GM18505 (cell line): ENCODE data around the gene AGXT.

Source experiments
- ATAC-seq: cut with Tn5 transposase; IDR thresholded peaks from one replicate; pipeline ENCODE4 v1.9.1; 2021; ENCODE audit not compliant: unreplicated experiment
- POLR2A ChIP-seq: IDR thresholded peaks from 4 replicates; pipeline ENCODE4 v1.6.1; 2011; ENCODE audit warnings: borderline replicate concordance; ENCODE audit not compliant: insufficient read depth, insufficient read length; ENCODE audit errors: extremely low read depth

AGXT gene

GRCh38 chr2:240865391-240865790 lies 3.2 kb upstream of the AGXT start:
- TF ChIP-seq POLR2A, result no peak
- ATAC-seq, result no peak

DNA sequence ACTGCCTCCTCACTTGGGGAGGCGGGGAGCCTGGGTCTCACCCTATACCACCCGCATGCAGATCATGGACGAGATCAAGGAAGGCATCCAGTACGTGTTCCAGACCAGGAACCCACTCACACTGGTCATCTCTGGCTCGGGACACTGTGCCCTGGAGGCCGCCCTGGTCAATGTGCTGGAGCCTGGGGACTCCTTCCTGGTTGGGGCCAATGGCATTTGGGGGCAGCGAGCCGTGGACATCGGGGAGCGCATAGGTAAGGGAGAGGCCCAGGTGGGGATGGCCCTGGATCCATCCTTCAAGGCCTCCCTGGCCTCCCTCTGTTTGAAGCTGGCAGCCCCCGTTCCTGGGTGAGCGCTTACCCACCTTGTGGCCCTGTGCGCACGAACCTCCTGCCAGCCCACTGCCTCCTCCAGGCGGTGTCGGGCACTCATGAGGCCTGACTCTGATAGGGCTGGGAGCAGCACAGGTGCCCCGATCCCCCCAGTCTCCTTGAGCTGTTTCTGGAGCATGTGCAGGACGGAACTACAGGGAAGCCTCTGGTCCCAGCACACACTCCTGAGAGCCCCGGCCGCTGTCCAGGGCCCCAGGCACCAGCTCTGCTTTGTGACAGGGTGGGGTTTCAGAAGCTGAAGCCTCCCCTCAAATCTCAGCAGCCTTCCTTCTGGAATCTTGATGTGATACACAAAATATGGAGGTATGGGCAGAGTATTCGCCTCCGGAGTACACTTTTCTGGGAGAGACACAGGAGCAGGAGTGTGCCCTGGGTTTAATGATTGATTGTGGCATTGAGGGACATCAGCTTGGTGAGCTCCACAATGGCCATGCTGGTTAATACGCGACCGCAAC lies 708 bp downstream of the AGXT start:
- ATAC-seq, result no peak
- no peak for TF ChIP-seq POLR2A

DNA sequence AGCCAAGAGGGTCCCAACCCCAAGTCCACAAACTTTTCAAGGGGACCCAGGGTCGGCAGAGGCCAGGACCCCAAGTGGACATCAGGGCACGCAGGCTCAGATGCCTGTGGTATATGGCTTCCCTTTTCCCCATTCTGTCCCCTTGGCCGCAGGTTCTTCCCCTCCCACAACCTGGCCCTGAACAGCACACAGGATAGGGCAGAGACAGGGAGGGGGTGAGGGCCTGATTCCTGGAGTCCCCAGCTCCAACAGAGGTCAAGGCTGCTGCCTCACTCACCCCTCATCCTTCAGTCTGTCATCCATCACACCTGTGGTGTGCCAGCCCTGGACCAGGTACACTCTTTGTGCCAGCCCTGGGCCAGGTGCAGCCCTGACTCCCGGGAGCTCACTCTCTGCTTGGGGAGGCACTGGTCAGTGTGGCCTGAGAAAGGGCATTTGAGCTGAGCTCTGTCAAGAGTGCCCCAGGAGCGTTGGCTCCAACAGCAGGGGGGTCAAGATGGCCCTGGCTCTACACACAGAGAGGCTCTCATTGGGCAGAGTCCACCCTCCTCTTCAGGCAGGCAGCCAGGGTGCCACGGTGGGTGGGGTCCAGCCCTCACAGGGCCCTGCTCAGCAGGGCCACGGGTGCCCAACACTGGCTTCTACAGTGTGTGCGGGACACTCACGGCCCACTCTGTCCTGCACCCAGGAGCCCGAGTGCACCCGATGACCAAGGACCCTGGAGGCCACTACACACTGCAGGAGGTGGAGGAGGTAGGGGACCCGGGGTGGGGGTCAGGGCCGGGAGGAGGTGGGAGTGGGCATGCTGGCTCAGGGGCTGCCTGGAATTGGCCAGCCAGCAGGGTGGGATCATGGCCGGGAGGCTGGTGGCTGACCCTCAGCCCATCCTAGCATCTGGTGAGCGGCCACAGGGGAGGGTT lies 1.6 kb downstream of the AGXT start:
- no peak for ATAC-seq
- no peak for TF ChIP-seq POLR2A

GRCh38 chr2:240871071-240871958 lies 2.7 kb downstream of the AGXT start:
- ATAC-seq, result no peak
- TF ChIP-seq POLR2A, result no peak

DNA sequence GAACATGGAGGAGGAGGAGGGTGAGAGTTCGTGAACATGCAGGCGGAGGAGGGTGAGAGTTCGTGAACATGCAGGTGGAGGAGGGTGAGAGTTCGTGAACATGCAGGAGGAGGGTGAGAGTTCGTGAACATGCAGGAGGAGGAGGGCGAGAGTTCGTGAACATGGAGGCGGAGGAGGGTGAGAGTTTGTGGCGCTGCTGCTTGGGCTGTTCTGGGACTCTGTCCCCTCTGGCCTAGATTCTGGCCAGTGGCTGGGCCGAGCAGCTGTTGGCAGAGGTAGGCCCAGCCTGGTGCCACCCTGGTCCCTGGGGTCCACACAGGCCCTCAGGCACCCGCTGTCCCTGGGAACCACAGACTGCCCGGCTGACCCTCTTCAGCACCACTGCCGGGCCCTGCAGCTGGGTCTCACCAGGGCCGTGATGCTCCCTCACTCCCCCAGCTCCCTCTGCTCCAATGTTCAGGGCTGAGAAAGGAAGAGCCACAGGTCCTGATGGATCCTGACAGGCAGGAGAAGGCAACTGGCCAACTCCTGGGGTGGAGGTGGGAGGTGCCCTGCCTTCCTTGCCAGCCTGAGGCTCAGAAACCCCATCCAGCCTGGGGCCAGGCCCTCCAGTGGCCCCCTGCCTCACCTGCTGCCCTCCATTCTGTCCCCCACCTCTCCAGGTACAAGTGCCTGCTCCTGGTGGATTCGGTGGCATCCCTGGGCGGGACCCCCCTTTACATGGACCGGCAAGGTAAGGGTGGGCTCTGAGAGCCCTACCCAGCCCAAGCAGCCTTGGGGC lies 3.9 kb downstream of the AGXT start:
- TF ChIP-seq POLR2A, result no peak

DNA sequence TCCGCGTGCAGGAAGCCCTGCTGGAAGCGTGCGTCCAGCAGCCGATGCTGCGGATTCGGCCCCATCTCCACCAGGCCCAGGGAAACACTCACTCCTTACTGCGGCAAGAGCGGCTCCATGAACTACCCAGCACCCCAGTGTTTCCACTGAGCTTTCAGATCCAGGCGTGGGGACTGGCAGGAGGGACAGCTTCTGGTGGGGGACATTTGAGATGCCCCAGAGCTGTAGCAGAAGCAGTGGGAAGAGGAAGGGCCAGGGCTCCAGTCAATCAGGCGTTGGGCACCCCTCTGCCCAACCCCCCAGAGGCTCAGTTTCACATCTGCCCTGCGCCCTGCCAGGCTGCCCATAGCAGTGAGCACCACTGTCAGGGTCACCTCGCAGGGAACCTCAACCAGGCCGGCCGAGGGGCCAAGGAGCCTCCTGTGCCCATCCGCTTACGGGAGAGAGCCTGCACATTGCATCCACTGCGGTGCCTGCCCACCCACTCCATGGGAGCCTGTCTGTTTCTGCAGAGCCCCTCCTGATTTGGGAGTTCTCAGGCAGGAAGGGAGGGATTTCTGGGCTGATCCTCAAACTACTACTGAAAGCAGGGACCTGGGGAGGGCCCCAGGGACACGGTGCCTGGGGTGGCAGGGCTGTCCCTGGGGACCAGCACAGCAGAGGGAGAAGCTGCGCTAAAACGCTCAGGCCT lies 4.6 kb downstream of the AGXT start:
- TF ChIP-seq POLR2A, result no peak
- ATAC-seq, result no peak

More for the DNA sequence above, 3.9 kb downstream of the AGXT start:
- no peak for ATAC-seq

DNA sequence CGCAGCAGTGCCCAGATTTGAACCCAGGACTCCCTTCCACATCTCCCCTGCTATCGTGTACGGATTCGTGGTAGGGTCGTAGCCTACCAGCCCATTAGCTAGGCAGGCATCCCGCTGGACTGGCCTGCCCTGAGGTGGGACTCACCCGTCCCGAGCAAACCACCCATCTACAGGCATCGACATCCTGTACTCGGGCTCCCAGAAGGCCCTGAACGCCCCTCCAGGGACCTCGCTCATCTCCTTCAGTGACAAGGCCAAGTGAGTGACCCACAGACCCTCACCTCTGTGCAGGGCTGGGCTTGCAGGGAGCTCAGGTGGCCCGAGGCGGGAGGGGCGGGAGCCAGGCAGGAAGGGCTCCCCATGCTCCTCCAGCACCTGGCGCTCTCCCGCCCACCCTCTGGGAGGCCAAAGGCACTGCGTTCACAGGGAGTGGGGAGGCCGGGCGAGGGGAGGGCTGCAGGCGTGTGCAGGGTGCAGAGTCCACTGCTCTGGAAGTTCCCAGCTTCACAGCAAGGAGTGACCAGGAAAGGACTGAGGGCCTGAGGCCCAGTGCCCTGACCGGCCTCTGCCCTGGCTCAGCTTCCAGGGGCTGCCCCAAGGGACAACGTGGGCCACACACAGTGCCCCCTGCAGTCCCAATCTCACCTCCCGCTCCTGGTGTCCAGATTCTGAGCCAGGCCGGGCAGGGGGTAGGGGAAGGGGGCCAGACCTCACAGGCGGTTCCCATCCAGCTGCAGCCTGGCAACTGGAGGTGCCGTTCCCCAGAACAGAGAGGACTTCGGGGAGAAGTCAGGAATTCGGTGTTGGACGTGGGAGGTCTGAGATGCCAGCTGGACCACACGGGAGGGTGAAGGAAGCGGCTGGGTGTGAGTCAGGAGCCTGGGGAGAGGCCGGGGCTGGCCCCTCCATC lies 5.4 kb downstream of the AGXT start:
- no peak for ATAC-seq
- no peak for TF ChIP-seq POLR2A

DNA sequence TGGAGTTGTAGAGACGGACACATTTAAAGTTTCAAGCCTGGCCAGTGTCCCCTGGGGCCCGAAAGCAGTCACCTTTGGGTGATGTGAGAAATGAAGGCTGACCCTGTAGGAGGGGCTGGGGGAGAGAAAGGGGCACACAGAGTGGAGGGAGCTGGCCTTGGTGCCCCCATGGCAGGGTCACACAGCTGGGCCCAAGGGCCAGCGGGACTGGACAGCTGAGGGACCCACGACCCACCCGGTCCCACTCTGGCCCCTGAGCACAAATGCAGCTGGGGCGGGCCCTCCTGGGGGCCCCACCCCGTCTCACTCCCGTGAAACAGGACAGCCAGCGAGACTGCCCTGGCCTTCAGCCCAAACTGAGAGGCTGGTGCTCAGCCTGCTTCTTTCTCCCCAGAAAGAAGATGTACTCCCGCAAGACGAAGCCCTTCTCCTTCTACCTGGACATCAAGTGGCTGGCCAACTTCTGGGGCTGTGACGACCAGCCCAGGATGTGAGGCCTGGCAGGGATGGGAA lies 6.1 kb downstream of the AGXT start:
- no peak for TF ChIP-seq POLR2A
- no peak for ATAC-seq

DNA sequence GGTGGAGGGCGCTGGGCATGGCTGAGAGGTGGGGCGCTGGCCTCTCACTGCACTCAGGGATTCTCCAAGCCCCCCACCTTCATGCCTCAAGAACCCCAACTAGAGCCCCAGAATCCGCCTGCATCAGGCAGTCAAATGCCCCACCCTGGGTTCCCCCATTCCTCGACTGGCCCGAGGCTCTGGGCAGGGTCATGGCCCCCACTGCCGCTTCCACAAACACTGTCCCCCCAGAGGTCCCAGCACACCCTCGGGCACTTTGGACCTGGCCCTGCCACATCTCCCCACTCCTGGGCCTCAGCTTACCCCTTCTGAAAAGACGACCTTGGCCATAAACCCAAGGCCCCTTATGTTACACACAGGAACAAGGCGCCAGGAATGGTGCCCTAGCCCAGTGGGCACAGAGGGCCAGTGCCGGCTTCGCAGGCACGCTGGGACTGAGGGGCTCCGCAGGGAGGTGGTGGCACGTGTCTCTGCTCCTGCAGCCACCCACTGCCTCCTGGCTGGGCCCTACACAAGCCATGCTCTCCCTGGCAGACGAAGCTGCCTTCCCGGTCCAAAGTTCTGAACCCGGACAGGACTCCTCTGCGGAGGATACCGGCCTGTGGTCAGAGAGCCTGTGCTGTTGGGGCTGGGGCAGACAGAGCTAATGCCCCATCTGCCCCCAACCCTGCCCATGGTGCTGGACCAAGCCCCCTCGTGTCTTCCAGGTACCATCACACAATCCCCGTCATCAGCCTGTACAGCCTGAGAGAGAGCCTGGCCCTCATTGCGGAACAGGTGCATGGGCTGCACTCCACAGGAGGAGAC lies 6.8 kb downstream of the AGXT start:
- no peak for TF ChIP-seq POLR2A
- no peak for ATAC-seq

GRCh38 chr2:240876035-240876474 lies 7.4 kb downstream of the AGXT start:
- no peak for TF ChIP-seq POLR2A
- no peak for ATAC-seq
